ENCODE measurements around the gene OR14I1.

- TF ChIP-seq CTCF (conservative IDR thresholded peaks at IDR 0.05 in 1 of 2, IDR thresholded peaks at IDR 0.05 in 1 of 2; ENCODE audit: extremely low read depth in 1 of 2, insufficient read depth in 1 of 2, low read depth in 1 of 2, low read length in 2 of 2), result no peak
- no peak for TF ChIP-seq EZH2 (IDR thresholded peaks at IDR 0.05; ENCODE audit: borderline replicate concordance, low read length)
Measured at GRCh38 chr1:248697907-248698306, 4.7 kb downstream of the OR14I1 start.
